ENCODE results near the gene LMNTD2. TPM values are rescaled to one million over a fixed set of nuclear protein-coding genes. Genes with fewer than 3 reads are reported as not detected.

LMNTD2 gene, protein sequence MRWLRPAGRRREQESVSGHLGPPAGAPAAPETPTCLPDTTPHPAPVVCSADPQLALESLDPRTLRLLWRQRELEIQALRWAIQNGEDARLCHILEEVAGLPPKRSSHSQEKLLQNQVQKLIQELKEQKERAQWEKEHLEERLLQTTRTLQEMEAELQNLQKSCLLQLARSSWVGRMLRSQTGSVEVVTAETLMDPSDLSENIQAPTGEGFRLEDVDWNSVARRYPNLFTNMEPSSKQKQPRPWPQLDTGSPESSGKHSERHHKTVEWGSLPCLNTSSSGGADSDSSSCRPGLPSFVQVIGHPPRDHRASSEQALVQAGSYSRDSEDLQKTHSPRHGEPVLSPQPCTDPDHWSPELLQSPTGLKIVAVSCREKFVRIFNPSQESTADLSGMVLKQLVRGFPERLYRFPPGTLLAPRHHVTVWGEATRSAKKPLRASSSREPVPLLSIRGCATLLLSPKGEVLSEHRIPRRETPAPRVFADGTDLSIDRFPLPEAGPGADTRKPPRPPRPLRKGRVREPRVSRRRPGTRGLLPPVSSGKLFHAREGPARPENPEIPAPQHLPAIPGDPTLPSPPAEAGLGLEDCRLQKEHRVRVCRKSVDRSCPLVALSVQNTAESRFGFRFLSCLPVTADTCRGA
- 4.2 TPM for total RNA-seq (ENCODE audit: unreplicated experiment)
- long read RNA-seq, result 0 reads

- Mint-ChIP-seq H3K9me3 (ENCODE audit: unreplicated experiment) (no peaks in the 10 kb centered on the region), H3K4me1 (ENCODE audit: unreplicated experiment) (peaks cover 3% of the 10 kb centered on the region), H3K36me3 (ENCODE audit: low read depth, unreplicated experiment) (peaks cover 3% of the 10 kb centered on the region), H3K4me3 (ENCODE audit: unreplicated experiment) (peak within 1 kb of the TSS; percentile 88), H3K27ac (ENCODE audit: unreplicated experiment) (peak within 1 kb of the TSS; percentile 9), H3K27me3 (ENCODE audit: unreplicated experiment) (peaks cover 20% of the 10 kb centered on the region)
- DNase-seq (ENCODE audit: low spot score), result peak; percentile 96
- TF ChIP-seq CTCF (IDR thresholded peaks at IDR 0.05; ENCODE audit: unreplicated experiment), result no peak
Observed at GRCh38 chr11:560305-561147, at the start of gene LMNTD2, which contains the start of gene RASSF7. Gene LMNTD2, minus strand, starts transcription at chr11:560738. Its CDS starts 22 bp downstream, at chr11:560716. Gene RASSF7, plus strand, starts transcription at chr11:560970. Its CDS starts 799 bp downstream, at chr11:561769.

DNA sequence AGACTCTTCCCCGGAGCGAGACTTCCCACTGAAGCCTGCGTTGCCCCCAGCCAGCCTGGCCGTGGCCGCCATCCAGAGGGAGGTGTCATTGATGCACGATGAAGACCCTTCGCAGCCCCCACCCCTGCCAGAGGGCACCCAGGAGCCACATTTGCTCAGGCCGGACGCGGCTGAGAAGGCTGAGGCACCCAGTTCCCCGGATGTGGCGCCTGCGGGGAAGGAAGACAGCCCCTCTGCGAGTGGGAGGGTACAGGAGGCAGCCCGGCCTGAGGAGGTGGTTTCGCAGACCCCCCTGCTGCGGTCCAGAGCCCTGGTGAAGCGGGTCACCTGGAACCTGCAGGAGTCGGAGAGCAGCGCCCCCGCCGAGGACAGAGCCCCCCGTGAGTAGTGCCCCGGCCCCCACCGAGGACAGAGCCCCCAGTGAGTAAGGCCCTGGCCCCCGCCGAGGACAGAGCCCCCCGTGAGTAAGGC is 48.8 kb upstream of the LMNTD2 start:
- Mint-ChIP-seq H3K4me1 (ENCODE audit: unreplicated experiment) (peaks cover 3% of the 10 kb centered on the region), H3K9me3 (ENCODE audit: unreplicated experiment) (no peaks in the 10 kb centered on the region), H3K27ac (ENCODE audit: unreplicated experiment) (no peak overlapping the region), H3K27me3 (ENCODE audit: unreplicated experiment) (peaks cover 17% of the 10 kb centered on the region), H3K36me3 (ENCODE audit: low read depth, unreplicated experiment) (peaks cover 16% of the 10 kb centered on the region), H3K4me3 (ENCODE audit: unreplicated experiment) (no peak overlapping the region)
- TF ChIP-seq CTCF (IDR thresholded peaks at IDR 0.05; ENCODE audit: unreplicated experiment), result no peak
- no peak for DNase-seq (ENCODE audit: low spot score)

- peaks cover 3% of the 10 kb centered on the region for H3K4me1 Mint-ChIP-seq (ENCODE audit: unreplicated experiment)
- H3K27ac Mint-ChIP-seq (ENCODE audit: unreplicated experiment), result no peak overlapping the region
- no peaks in the 10 kb centered on the region for H3K9me3 Mint-ChIP-seq (ENCODE audit: unreplicated experiment)
- no peak for TF ChIP-seq CTCF (IDR thresholded peaks at IDR 0.05; ENCODE audit: unreplicated experiment)
- peaks cover 21% of the 10 kb centered on the region for H3K36me3 Mint-ChIP-seq (ENCODE audit: low read depth, unreplicated experiment)
- no peak overlapping the region for H3K4me3 Mint-ChIP-seq (ENCODE audit: unreplicated experiment)
- H3K27me3 Mint-ChIP-seq (ENCODE audit: unreplicated experiment), result peaks cover 13% of the 10 kb centered on the region
- DNase-seq (ENCODE audit: low spot score), result no peak
Observed at GRCh38 chr11:608791-609251, 48.3 kb upstream of the LMNTD2 start.

DNA sequence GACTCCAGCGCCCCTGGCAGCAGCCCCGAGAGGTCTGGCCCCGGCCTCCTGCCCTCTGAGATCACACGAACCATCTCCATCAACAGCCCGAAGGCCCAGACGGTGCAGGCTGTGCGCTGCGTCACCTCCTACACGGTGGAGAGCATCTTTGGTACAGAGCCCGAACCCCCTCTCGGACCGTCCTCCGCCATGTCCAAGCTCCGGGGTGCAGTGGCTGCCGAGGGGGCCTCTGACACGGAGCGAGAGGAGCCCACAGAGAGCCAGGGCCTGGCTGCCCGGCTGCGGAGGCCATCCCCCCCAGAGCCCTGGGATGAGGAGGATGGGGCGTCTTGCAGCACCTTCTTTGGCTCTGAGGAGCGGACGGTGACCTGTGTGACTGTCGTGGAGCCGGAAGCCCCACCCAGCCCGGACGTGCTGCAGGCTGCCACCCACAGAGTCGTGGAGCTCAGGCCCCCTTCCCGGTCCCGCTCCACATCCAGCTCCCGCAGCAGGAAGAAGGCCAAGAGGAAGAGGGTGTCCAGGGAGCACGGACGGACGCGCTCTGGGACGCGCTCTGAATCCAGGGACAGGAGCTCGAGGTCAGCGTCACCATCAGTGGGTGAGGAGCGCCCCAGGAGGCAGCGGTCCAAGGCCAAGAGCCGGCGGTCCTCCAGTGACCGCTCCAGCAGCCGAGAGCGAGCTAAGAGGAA is 47.6 kb upstream of the LMNTD2 start:
- Mint-ChIP-seq H3K36me3 (ENCODE audit: low read depth, unreplicated experiment) (peaks cover 21% of the 10 kb centered on the region), H3K27me3 (ENCODE audit: unreplicated experiment) (peaks cover 13% of the 10 kb centered on the region), H3K9me3 (ENCODE audit: unreplicated experiment) (no peaks in the 10 kb centered on the region), H3K4me3 (ENCODE audit: unreplicated experiment) (no peak overlapping the region), H3K4me1 (ENCODE audit: unreplicated experiment) (peaks cover 3% of the 10 kb centered on the region), H3K27ac (ENCODE audit: unreplicated experiment) (no peak overlapping the region)
- DNase-seq (ENCODE audit: low spot score), result no peak
- TF ChIP-seq CTCF (IDR thresholded peaks at IDR 0.05; ENCODE audit: unreplicated experiment), result no peak

Measured in endothelial cell (in vitro differentiated cells).